ENCODE measurements around the gene PPT2.

The PPT2 gene

DNA sequence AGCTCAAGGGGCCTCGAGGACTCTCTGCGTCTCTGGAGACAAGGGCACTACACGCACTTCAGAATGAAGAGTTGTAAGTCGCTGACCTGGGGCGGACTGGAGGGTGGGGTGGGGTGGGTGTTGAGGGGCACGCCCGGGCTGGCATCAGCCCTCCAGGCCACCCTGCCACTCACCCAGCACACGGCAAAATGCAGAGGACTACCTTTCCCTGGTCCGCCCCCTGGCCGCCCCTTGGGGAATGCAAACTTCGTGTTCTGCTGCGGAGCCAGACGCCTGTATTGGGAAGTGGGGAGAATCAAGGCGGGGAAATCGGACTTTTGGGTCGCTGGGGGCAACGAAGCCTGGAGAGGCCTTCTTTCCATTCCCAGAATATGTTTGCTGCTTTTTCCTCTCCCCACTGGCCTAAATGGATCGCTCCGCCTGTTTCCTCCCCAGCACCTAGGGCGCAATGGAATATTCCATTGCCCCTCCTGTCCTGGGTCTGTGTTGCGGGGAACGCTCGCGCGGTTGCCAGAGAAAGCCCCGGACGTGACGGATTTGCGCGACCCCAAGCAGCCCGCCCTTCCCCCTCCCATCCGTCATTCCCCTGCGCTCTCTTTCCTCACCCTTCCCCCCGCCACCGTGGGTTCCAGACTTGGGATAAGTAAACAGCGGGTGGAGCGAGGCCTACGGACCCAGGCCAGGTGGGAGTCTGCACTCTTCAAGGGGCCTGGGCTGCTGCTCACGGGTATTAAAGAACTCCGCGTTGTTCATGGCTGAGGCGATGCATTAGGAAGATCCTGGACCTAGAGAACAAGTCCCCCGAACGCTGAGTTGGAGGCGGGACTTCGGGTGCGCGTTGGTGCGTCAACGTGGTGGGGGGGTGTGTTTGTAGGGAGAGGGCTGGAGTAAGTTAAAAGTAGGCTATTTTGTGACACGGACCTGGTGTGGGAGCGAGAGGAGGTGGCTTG is at the start of gene PPT2:
Gene PPT2, plus strand, starts transcription at position 578 of the 950 bp plus-strand sequence. CDS start 454 bp downstream, outside the sequence.
- DNase-seq: peak; percentile 63 to 92 (median 87)

- DNase-seq: no peak
Observed at GRCh38 chr6:32105433-32105832, 48.5 kb upstream of the PPT2 start.

DNA sequence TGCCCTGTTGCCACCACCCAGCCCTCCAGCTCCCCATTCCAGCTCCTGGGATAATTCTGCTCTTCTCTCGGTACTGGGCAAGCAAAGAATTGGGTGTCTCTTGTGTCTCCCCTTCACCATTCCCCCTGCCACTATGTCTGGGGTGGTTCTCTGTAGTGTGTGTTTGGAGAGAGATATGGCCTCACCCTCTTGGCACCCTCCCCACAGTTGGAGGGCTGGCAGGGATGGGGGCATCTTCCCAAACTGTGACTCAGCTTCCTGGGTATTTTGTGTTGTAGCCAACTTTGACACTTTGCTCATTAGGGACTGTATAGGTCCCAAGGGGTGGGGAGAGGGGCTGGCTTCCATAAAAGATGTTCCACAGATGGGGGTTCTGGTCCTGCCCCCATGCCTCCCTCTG is 46.5 kb upstream of the PPT2 start:
- DNase-seq: no peak

DNA sequence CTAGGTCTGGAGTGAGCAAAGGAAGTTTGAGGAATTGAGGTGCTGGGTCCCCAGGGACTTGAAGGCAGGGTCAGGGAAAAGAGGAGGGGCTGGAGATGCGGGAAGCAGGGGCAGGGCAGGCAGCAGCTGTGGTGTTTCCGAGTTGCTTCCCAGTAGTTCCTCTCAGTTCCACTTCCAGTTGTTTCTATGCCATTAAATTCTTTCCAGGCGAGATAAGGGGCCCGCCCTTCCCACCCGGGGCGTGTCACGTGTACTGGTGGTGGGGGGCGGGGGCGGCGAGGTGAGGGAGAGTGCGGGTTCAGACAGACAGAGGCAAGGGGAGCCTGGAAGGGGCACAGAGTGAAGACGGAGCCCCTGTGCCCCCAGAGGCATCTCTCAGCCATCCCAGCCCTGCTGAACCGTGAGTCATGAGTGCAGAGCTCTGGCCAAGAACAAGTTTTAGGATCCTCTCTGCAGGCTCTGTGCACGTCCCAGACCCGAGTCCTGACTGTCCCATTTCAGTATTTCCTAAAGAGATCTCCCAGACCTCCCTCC is 45.8 kb upstream of the PPT2 start:
- no peak for DNase-seq

GRCh38 chr6:32108727-32109113 is 45.2 kb upstream of the PPT2 start:
- no peak for DNase-seq

GRCh38 chr6:32109114-32109764 is 44.7 kb upstream of the PPT2 start, which contains the start of gene TNXB:
Gene TNXB (minus strand): TSS chr6:32109338. CDS start chr6:32098198, 11,140 bp downstream.
- no peak for DNase-seq

DNA sequence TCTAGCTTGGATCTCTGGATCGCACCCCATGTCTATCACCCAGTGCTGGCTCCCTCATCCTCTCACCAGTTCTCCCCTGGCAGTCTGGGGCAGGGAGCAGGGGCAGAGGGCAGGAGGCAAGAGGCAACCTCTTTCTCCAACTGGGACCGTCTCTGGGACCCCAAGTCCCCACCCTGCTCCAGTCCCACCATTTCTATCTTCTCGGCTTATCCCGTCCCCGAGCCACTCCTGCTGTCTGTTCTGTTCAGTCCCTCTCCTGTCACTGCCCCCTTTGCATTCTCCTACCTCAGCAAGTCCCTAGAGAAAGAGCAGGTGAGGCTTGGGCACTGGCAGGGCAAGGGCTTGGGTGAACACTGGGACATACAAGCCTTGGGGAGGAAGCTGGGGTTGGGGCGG is 44.2 kb upstream of the PPT2 start:
- no peak for DNase-seq

DNA sequence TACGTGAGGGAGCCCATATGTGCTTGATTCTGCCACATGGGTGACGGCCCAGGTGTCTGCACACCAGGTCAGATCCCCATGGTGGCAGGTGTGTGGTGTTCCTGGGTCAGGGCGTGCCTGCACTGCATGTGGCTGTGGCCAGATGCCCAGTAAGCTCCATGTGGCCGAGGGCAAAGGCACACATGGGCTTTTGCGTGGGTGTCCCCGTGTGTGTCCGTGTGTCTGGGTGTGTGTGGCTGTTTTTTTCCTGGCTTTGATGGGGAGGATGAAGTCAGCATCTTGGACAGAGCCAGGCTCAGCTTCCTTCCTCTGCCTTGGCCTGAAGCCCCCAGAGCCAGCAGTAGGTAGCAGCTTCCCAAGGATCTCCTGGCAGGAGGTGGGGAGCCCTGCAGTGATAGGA is 43.3 kb upstream of the PPT2 start:
- DNase-seq: no peak

GRCh38 chr6:32111424-32112066 is 42.4 kb upstream of the PPT2 start:
- DNase-seq: no peak

- no peak for DNase-seq
Observed at GRCh38 chr6:32112431-32112980, 41.4 kb upstream of the PPT2 start.

DNA sequence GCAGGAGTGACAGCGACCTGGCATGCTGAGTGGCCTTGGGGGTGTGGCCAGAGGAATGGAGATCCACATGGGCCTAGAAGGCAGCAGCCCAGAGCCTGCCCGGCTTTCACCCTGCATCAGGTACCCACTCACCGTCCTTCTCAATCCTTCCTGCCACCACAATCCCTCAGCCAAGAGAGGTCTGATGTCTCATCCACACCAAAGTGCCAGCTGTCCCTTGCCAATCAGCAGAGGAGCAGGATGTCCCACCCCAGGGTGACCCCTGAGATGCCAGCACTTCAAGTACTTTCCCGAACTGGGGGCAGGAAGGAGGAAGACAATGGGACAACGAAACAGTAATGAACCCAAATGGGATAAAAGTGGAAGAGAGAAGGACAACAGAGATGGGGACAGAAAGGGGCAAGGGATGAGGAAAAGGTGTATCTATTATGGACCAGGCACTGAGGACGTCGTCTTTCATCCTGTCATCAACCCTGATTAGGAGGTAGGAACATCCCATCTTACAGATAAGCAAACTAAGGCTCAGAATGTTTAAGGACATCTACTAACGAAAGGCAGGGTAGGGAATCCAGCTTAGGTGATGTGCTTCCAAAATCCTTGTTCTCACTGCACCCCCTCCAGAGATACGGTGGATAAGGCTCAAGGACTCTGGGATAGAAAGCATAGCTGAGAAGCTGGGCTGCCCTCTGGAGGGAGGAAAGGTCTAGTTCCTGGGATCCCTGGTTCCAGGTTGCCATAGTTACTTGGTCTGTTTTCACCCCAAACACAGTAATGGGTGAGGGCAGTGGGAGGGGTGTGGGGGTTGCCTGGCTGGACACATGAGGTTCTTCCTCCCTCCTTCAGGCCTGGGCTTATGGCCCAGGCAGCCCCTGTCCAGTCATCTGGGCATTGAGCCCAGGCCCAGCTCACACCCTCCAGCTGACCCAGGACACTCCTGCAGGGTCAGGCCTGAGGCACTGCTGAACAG is 40.3 kb upstream of the PPT2 start:
- peak in 1 of 3 experiments; percentile 9 for DNase-seq

GRCh38 chr6:32114796-32115195 is 39.1 kb upstream of the PPT2 start:
- no peak for DNase-seq

DNA sequence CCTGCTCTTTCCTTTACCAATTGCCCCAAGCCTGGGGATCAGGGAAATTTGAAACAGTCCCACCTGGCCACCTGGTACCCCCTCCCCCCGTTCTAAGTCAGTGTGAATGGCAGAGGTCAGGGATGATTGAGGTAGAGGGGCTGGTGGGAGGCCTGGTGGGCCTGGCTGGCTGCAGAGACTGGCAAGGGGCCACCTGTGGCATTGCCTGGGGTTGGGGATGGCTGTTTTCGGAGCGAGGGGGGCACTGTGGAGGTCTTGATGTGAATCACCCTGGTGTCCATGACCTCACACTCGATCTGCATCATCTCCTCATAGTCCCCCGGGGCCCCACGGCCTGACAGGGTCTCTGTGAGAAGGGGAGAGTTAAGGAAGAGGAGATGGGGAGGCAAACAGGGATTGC is 38.3 kb upstream of the PPT2 start:
- DNase-seq: no peak

- DNase-seq: peak in 1 of 3 experiments; percentile 14
Observed at GRCh38 chr6:32116674-32117073, 37.3 kb upstream of the PPT2 start.

- no peak for DNase-seq
Observed at GRCh38 chr6:32117461-32117860, 36.5 kb upstream of the PPT2 start.

GRCh38 chr6:32118782-32119628 is 34.9 kb upstream of the PPT2 start:
- DNase-seq: peak; percentile 37 to 75 (median 49)

DNA sequence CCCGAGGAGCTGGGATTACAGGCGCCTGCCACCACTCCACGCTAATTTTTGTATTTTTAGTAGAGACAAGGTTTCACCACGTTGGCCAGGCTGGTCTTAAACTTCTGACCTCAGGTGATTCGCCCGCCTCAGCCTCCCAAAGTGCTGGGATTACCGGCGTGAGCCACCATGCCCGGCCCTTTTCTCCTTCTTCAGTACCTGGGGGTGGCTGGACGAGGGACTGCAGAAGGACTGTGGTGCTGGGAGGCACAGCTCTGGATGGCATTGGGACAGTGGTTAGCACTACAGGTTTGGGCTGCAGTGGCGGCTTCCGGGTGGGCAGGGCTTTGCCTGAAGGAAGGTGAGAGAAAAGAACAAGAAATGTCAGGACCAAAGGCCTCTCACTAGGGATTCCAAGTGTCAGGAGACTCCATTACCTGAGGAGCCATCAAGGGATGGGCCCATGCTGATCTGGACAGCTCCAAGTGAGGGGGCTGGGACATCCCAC is 33.3 kb upstream of the PPT2 start:
- DNase-seq: no peak

- no peak for DNase-seq
Observed at GRCh38 chr6:32123681-32124080, 30.3 kb upstream of the PPT2 start.

DNA sequence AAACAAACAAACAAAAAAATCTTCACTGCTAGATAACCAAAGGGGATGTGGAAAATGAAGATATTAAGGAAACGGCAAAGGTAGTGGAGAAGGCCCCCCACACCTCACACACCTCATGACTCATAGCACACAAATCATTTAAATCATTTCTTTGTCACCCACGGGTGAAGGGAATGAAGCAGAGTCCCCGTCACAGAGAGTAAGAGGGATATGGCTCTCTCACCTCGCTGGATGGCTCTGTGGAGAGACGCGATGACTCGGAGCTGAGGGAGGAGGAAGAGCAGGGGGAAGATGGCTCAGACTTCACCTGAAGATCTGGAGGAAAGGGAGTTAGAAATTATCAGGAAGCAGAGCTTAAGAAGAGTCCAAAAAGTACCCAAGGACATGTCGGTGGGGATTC is 27.1 kb upstream of the PPT2 start:
- DNase-seq: no peak

- DNase-seq: no peak
Observed at GRCh38 chr6:32127409-32127716, 26.6 kb upstream of the PPT2 start.

All from NCI-H1417 (cell line).